Measurements from ENCODE around the gene PKIB. TPM values are rescaled to one million over a fixed set of nuclear protein-coding genes. Genes with fewer than 3 reads are reported as not detected.

The PKIB gene
- total and polyA plus RNA-seq, 8 donors = 1.2 to 2.7 (median 2.2) TPM

GRCh38 chr6:122610690-122611455 is 668 bp downstream of the PKIB start:
- Histone ChIP-seq H3K27ac (no peak overlapping the region), H3K9me3 (no peaks in the 10 kb centered on the region), H3K27me3 (peaks cover 11 to 58% of the 10 kb centered on the region in 2 donors), H3K4me1 (peaks cover 3 to 16% of the 10 kb centered on the region in 2 donors), H3K36me3 (no peaks in the 10 kb centered on the region), H3K4me3 (peak overlapping the region; percentile 28 to 44)
- TF ChIP-seq CTCF (IDR thresholded peaks at IDR 0.05) = no peak
- DNase-seq (peak in 3 of 4 donors; percentile 37 to 82 (median 56)), ATAC-seq (peak; percentile 82)
- intact Hi-C loops (cut with DNase I) = no loop called here

- no peak for TF ChIP-seq CTCF (IDR thresholded peaks at IDR 0.05)
- intact Hi-C loops (cut with DNase I) = no loop called here
- Histone ChIP-seq H3K36me3 (no peaks in the 10 kb centered on the region), H3K27me3 (peaks cover 11 to 58% of the 10 kb centered on the region in 2 donors), H3K4me1 (peaks cover 3 to 16% of the 10 kb centered on the region in 2 donors), H3K4me3 (no peak overlapping the region), H3K27ac (no peak overlapping the region), H3K9me3 (no peaks in the 10 kb centered on the region)
- DNase-seq (no peak), ATAC-seq (no peak)
Measured at GRCh38 chr6:122612838-122613237, 2.6 kb downstream of the PKIB start.

GRCh38 chr6:122614303-122614702 is 4.1 kb downstream of the PKIB start:
- H3K27me3 ChIP-seq = peaks cover 11 to 52% of the 10 kb centered on the region in 2 donors
- H3K27ac ChIP-seq = no peak overlapping the region
- peaks cover 3 to 16% of the 10 kb centered on the region in 2 donors for H3K4me1 ChIP-seq
- DNase-seq (no peak), ATAC-seq (no peak)
- H3K36me3 ChIP-seq = no peaks in the 10 kb centered on the region
- TF ChIP-seq CTCF (IDR thresholded peaks at IDR 0.05) = no peak
- intact Hi-C loops (cut with DNase I) = no loop called here
- H3K9me3 ChIP-seq = no peaks in the 10 kb centered on the region
- H3K4me3 ChIP-seq = no peak overlapping the region

GRCh38 chr6:122615409-122615808 is 5.2 kb downstream of the PKIB start:
- no peak for TF ChIP-seq CTCF (IDR thresholded peaks at IDR 0.05)
- no peak overlapping the region for H3K27ac ChIP-seq
- intact Hi-C loops (cut with DNase I) = no loop called here
- no peak for DNase-seq
- no peak for ATAC-seq
- H3K4me3 ChIP-seq = no peak overlapping the region
- no peaks in the 10 kb centered on the region for H3K36me3 ChIP-seq
- H3K4me1 ChIP-seq = peaks cover 3 to 13% of the 10 kb centered on the region in 2 donors
- H3K27me3 ChIP-seq = peaks cover 11 to 41% of the 10 kb centered on the region in 2 donors
- no peaks in the 10 kb centered on the region for H3K9me3 ChIP-seq

GRCh38 chr6:122616877-122617276 is 6.7 kb downstream of the PKIB start:
- no peaks in the 10 kb centered on the region for H3K4me1 ChIP-seq
- H3K36me3 ChIP-seq = no peaks in the 10 kb centered on the region
- intact Hi-C loops (cut with DNase I) = no loop called here
- H3K4me3 ChIP-seq = no peak overlapping the region
- H3K27ac ChIP-seq = no peak overlapping the region
- DNase-seq (no peak), ATAC-seq (no peak)
- H3K27me3 ChIP-seq = peaks cover 5 to 26% of the 10 kb centered on the region in 2 donors
- no peaks in the 10 kb centered on the region for H3K9me3 ChIP-seq
- TF ChIP-seq CTCF (IDR thresholded peaks at IDR 0.05) = no peak

Measured in left lung (tissue), 10 donors.